NK-92 (cell line): ENCODE results near the gene ANXA7.
"Not testable (repeated sequence)": the region's sequence is repeated elsewhere in the genome, so short reads cannot be mapped to it uniquely, and the experiment has no call there.

ENCODE experiments used
- DNase-seq: peaks from one replicate; lab custom pipeline; 2025; ENCODE audit not compliant: unreplicated experiment; lab: John Stamatoyannopoulos, UW

The ANXA7 gene

GRCh38 chr10:73408061-73408460 lies 5.8 kb downstream of the ANXA7 start:
- DNase-seq, result no peak

GRCh38 chr10:73407495-73407894 lies 6.4 kb downstream of the ANXA7 start:
- no peak for DNase-seq

GRCh38 chr10:73406846-73407245 lies 7.0 kb downstream of the ANXA7 start:
- DNase-seq, result no peak

- DNase-seq, result no peak
These were observed 8.3 kb downstream of the ANXA7 start for GRCh38 chr10:73405556-73405955.

GRCh38 chr10:73404690-73405089 lies 9.2 kb downstream of the ANXA7 start:
- DNase-seq, result no peak

GRCh38 chr10:73401636-73402035 lies 12.2 kb downstream of the ANXA7 start:
- DNase-seq, result no peak

GRCh38 chr10:73399063-73399462 lies 14.8 kb downstream of the ANXA7 start:
- no peak for DNase-seq

- no peak for DNase-seq
These were observed 15.8 kb downstream of the ANXA7 start for GRCh38 chr10:73398024-73398423.

- not testable (repeated sequence) for DNase-seq
These were observed 19.5 kb downstream of the ANXA7 start for GRCh38 chr10:73394325-73394724.

- no peak for DNase-seq
These were observed 25.6 kb downstream of the ANXA7 start for GRCh38 chr10:73388228-73388627.

- DNase-seq, result no peak
These were observed 27.3 kb downstream of the ANXA7 start for GRCh38 chr10:73386583-73386982.

- DNase-seq, result no peak
These were observed 34.7 kb downstream of the ANXA7 start for GRCh38 chr10:73379064-73379748.

- no peak for DNase-seq
These were observed 37.2 kb downstream of the ANXA7 start for GRCh38 chr10:73376679-73377078.

- DNase-seq, result no peak
These were observed 45.6 kb downstream of the ANXA7 start for GRCh38 chr10:73368238-73368637.

GRCh38 chr10:73366381-73367298 lies 47.2 kb downstream of the ANXA7 start:
- DNase-seq, result no peak

GRCh38 chr10:73364964-73365363 lies 48.9 kb downstream of the ANXA7 start:
- DNase-seq, result no peak

- no peak for DNase-seq
These were observed 54.4 kb downstream of the ANXA7 start for GRCh38 chr10:73359492-73359891.

- DNase-seq, result peak; percentile 65
These were observed 55.3 kb downstream of the ANXA7 start, which contains the start of gene CFAP70 for GRCh38 chr10:73358331-73359279. CFAP70 (minus strand) TSS chr10:73358864; CDS start chr10:73354796, 4,068 bp downstream.

- no peak for DNase-seq
These were observed 56.0 kb downstream of the ANXA7 start for GRCh38 chr10:73357821-73358220.

- no peak for DNase-seq
These were observed 56.7 kb downstream of the ANXA7 start for GRCh38 chr10:73357166-73357565.

- DNase-seq, result no peak
These were observed 69.6 kb downstream of the ANXA7 start for GRCh38 chr10:73344269-73344668.
